H1 (cell line): ENCODE measurements around the gene AFF2. TPM values are rescaled to one million over a fixed set of nuclear protein-coding genes. Genes with fewer than 3 reads are reported as not detected.

Experiments
- CTCF ChIA-PET: fragments of 300-600 bp; sonication (Branson Sonifier 250); formaldehyde crosslinking; loops from one replicate; lab custom pipeline; 2021; ENCODE audit not compliant: partially characterized antibody; lab: Charles Lee
- POLR2A ChIA-PET: fragments of 300-600 bp; sonication (Branson Sonifier 250); formaldehyde crosslinking; loops from one replicate; lab custom pipeline; 2021; ENCODE audit warnings: inconsistent platforms; ENCODE audit not compliant: partially characterized antibody; lab: Charles Lee
- DNase-seq, 2 experiments: peaks; one replicate each; pipeline versions ENCODE4 v3.0.0 to v3.0.0-alpha.2; 2010 to 2022; ENCODE audit warnings: low spot score in 2 of 2, low read depth in 1 of 2, mixed read lengths in 1 of 2
- FAIRE-seq: peaks from 2 replicates; lab custom pipeline; 2011; peaks lifted over from hg19 to GRCh38; lab: Jason Lieb, UNC
- H2AFZ ChIP-seq: 2 replicates; pipeline ENCODE4 v1.8.1; 2012; ENCODE audit warnings: low read length, inconsistent platforms
- H2AK5ac ChIP-seq: 2 replicates; pipeline ENCODE4 v1.6.1; 2013; ENCODE audit warnings: low read depth, low read length
- H2BK120ac ChIP-seq: replicated peaks from 2 replicates; pipeline ENCODE3; 2013; ENCODE audit warnings: low read depth, low read length, inconsistent platforms
- H2BK12ac ChIP-seq: 2 replicates; pipeline ENCODE4 v1.6.1; 2013; ENCODE audit warnings: low read depth, low read length
- H2BK15ac ChIP-seq: 2 replicates; pipeline ENCODE4 v1.6.1; 2013; ENCODE audit warnings: low read length
- H2BK20ac ChIP-seq: 2 replicates; pipeline ENCODE4 v1.6.1; 2013; ENCODE audit warnings: low read length
- H2BK5ac ChIP-seq: 2 replicates; pipeline ENCODE4 v1.6.1; 2013; ENCODE audit warnings: low read depth, low read length
- H3K14ac ChIP-seq: 2 replicates; pipeline ENCODE4 v1.6.1; 2013; ENCODE audit warnings: inconsistent platforms; ENCODE audit not compliant: insufficient read length
- H3K18ac ChIP-seq: 2 replicates; pipeline ENCODE4 v1.6.1; 2013; ENCODE audit warnings: low read length; ENCODE audit errors: extremely low read depth
- H3K23ac ChIP-seq: 2 replicates; pipeline ENCODE4 v1.6.1; 2013; ENCODE audit warnings: inconsistent platforms; ENCODE audit not compliant: insufficient read length
- H3K23me2 ChIP-seq: 2 replicates; pipeline ENCODE4 v1.6.1; 2013; ENCODE audit warnings: low read depth, low read length
- H3K27ac ChIP-seq: 2 replicates; pipeline ENCODE4 v1.6.1; 2011; ENCODE audit warnings: low read depth, low read length, inconsistent platforms
- H3K27me3 ChIP-seq, 4 experiments: replicated peaks in 1 of 4; 1 replicate in 1 of 4; 2 replicates in 3 of 4; pipeline versions ENCODE4 v1.6.1 to v1.8.1; 2011 to 2013; ENCODE audit warnings: low read length in 3 of 4, mild to moderate bottlenecking in 3 of 4, inconsistent platforms in 2 of 4, mixed read lengths in 2 of 4, moderate library complexity in 1 of 4; ENCODE audit not compliant: control insufficient read depth in 3 of 4, insufficient read depth in 3 of 4; ENCODE audit errors: extremely low read depth in 1 of 4
- H3K36me3 ChIP-seq, 4 experiments: 2 replicates each; pipeline versions ENCODE4 v1.6.1 to v1.8.1; 2011 to 2013; ENCODE audit warnings: mild to moderate bottlenecking in 4 of 4, low read length in 3 of 4, moderate library complexity in 2 of 4, control low read depth in 1 of 4, inconsistent platforms in 1 of 4; ENCODE audit not compliant: insufficient read depth in 4 of 4, control insufficient read depth in 2 of 4
- H3K4ac ChIP-seq: replicated peaks from 2 replicates; pipeline ENCODE3; 2013; ENCODE audit warnings: low read length, low read depth, mixed read lengths, inconsistent platforms; ENCODE audit not compliant: insufficient read length
- H3K4me1 ChIP-seq, 4 experiments: replicated peaks in 1 of 4; 1 replicate in 1 of 4; 2 replicates in 3 of 4; pipeline versions ENCODE4 v1.6.1 to v1.8.1; 2011 to 2013; ENCODE audit warnings: low read length in 3 of 4, inconsistent platforms in 2 of 4, mixed read lengths in 1 of 4; ENCODE audit not compliant: insufficient read depth in 4 of 4, control insufficient read depth in 3 of 4
- H3K4me2 ChIP-seq, 2 experiments: 2 replicates each; pipeline versions ENCODE4 v1.6.1 to v1.8.1; 2011 to 2013; ENCODE audit warnings: low read depth in 2 of 2, low read length in 2 of 2, control low read depth in 1 of 2, inconsistent platforms in 1 of 2, mild to moderate bottlenecking in 1 of 2; ENCODE audit not compliant: insufficient read depth in 1 of 2
- H3K4me3 ChIP-seq, 4 experiments: fragments of 200-600, 300-600 bp in 1 of 4; sonication (generic), shearing (Covaris generic), sonication (Bioruptor Twin) in 1 of 4; 2 replicates each; pipeline versions ENCODE4 v1.5.1 to v1.8.1; 2011 to 2016; ENCODE audit warnings: low read length in 4 of 4, low read depth in 3 of 4, control low read depth in 2 of 4, inconsistent platforms in 2 of 4, mild to moderate bottlenecking in 2 of 4, mixed read lengths in 1 of 4, moderate library complexity in 1 of 4; ENCODE audit not compliant: insufficient read depth in 2 of 4; ENCODE audit errors: extremely low read depth in 1 of 4
- H3K56ac ChIP-seq: replicated peaks from 2 replicates; pipeline ENCODE3; 2013; ENCODE audit warnings: low read depth, mild to moderate bottlenecking, mixed read lengths, low read length, inconsistent platforms; ENCODE audit not compliant: insufficient read length
- H3K79me1 ChIP-seq: 2 replicates; pipeline ENCODE4 v1.6.1; 2013; ENCODE audit warnings: low read depth, low read length, control low read depth
- H3K79me2 ChIP-seq, 2 experiments: 2 replicates each; pipeline versions ENCODE4 v1.6.1 to v1.8.1; 2012 to 2013; ENCODE audit warnings: low read length in 2 of 2, mild to moderate bottlenecking in 2 of 2, inconsistent platforms in 1 of 2; ENCODE audit not compliant: insufficient read depth in 2 of 2, control insufficient read depth in 1 of 2
- H3K9ac ChIP-seq, 4 experiments: replicated peaks in 1 of 4; 1 replicate in 1 of 4; 2 replicates in 3 of 4; pipeline versions ENCODE4 v1.6.1 to v1.8.1; 2011 to 2013; ENCODE audit warnings: low read depth in 3 of 4, low read length in 3 of 4, control low read depth in 2 of 4, mild to moderate bottlenecking in 2 of 4, moderate library complexity in 2 of 4, inconsistent platforms in 1 of 4; ENCODE audit errors: extremely low read depth in 1 of 4
- H3K9me3 ChIP-seq, 2 experiments: 2 replicates each; pipeline versions ENCODE4 v1.6.1 to v1.8.1; 2012 to 2013; ENCODE audit warnings: mild to moderate bottlenecking in 2 of 2, moderate library complexity in 2 of 2, control low read depth in 1 of 2, inconsistent platforms in 1 of 2, low read depth in 1 of 2, low read length in 1 of 2, mixed read lengths in 1 of 2; ENCODE audit not compliant: insufficient read depth in 2 of 2
- H4K20me1 ChIP-seq, 2 experiments: replicated peaks in 1 of 2; 2 replicates each; pipeline versions ENCODE3 to v1.8.1; 2011 to 2013; ENCODE audit warnings: inconsistent platforms in 2 of 2, low read length in 2 of 2, mild to moderate bottlenecking in 1 of 2; ENCODE audit not compliant: insufficient read depth in 2 of 2, control insufficient read depth in 1 of 2
- H4K5ac ChIP-seq: 2 replicates; pipeline ENCODE4 v1.6.1; 2013; ENCODE audit warnings: low read length, low read depth, mixed read lengths, inconsistent platforms; ENCODE audit not compliant: insufficient read length
- H4K8ac ChIP-seq: 2 replicates; pipeline ENCODE4 v1.8.0; 2013; ENCODE audit warnings: mild to moderate bottlenecking, moderate library complexity, low read length, inconsistent platforms; ENCODE audit not compliant: insufficient read depth; ENCODE audit errors: extremely low read depth
- H4K91ac ChIP-seq: replicated peaks from 2 replicates; pipeline ENCODE3; 2013; ENCODE audit warnings: low read length, mixed read lengths, inconsistent platforms; ENCODE audit not compliant: insufficient read length
- CTCF ChIP-seq, 3 experiments: IDR thresholded peaks; 1 replicate in 2 of 3; 2 replicates in 1 of 3; pipeline versions ENCODE4 v1.5.1 to v1.6.1; 2011; ENCODE audit warnings: low read length in 3 of 3, mild to moderate bottlenecking in 3 of 3, inconsistent platforms in 2 of 3, low read depth in 1 of 3, moderate library complexity in 1 of 3; ENCODE audit not compliant: insufficient read depth in 1 of 3; ENCODE audit errors: control extremely low read depth in 1 of 3
- KDM4A ChIP-seq: IDR thresholded peaks from one replicate; pipeline ENCODE4 v1.7.1; 2012; ENCODE audit warnings: low read depth, mild to moderate bottlenecking, moderate library complexity, low read length, inconsistent platforms; ENCODE audit not compliant: severe bottlenecking
- RBBP5 ChIP-seq: IDR thresholded peaks from 2 replicates; pipeline ENCODE4 v1.7.1; 2012; ENCODE audit warnings: low read depth, mild to moderate bottlenecking, inconsistent platforms, low read length, moderate library complexity, borderline replicate concordance
- SIRT6 ChIP-seq: IDR thresholded peaks from one replicate; pipeline ENCODE4 v1.7.1; 2012; ENCODE audit warnings: low read length, inconsistent platforms
- SIX5 ChIP-seq: IDR thresholded peaks from 2 replicates; pipeline ENCODE4 v1.6.1; 2011; ENCODE audit warnings: mild to moderate bottlenecking, low read depth, low read length
- TEAD4 ChIP-seq: IDR thresholded peaks from 2 replicates; pipeline ENCODE4 v1.6.1; 2012; ENCODE audit warnings: low read depth, low read length, inconsistent platforms, mixed read lengths
- WGBS, 2 experiments: shearing (Covaris generic) in 1 of 2; methylation state at CpG; one replicate each; pipeline versions ENCODE4 v1.1.6 to v1.1.7; 2013 to 2015; ENCODE audit warnings: low lambda C conversion rate in 2 of 2, mixed read lengths in 2 of 2, inconsistent platforms in 1 of 2, low coverage in 1 of 2, missing lambda C conversion rate in 1 of 2; ENCODE audit not compliant: insufficient replicate concordance in 2 of 2, insufficient coverage in 1 of 2, insufficient read length in 1 of 2; ENCODE audit errors: extremely low coverage in 1 of 2, missing lambda C conversion rate in 1 of 2; 5-methylcytosine and 5-hydroxymethylcytosine counted together
- polyA plus RNA-seq, 7 experiments: library from polyadenylated mRNA; depleted of rRNA in 3 of 7; stranded (reverse) in 5 of 7; unstranded in 2 of 7; fragments of >200 nt in 5 of 7; fragments of 200-250 nt in 2 of 7; gene quantifications; 1 replicate in 5 of 7; 2 replicates in 1 of 7; 4 replicates in 1 of 7; pipeline versions ENCODE4 v1.2.1 to v1.2.3, GENCODE V29; 2011 to 2013; ENCODE audit warnings: missing spikeins in 2 of 7, mixed read lengths in 2 of 7
- total RNA-seq: library from RNA; stranded (reverse); fragmentation: NEBNext Ultra II Directional; extraction: Animal tissue kit (Norgen Biotek cat#: 25700); gene quantifications from 2 replicates; pipeline ENCODE4 v1.2.1, GENCODE V29; 2021

The AFF2 gene
- total and polyA plus RNA-seq, 2 of the 8 experiments (the other 6 are each of a cell fraction or from before 2014, with no cell fraction given): 2.0 to 7.3 TPM

GRCh38 chrX:149037281-149037870 is 537.0 kb downstream of the AFF2 start:
- Histone ChIP-seq H3K79me1 (no peaks in the 10 kb centered on the region), H2AK5ac (no peak overlapping the region), H2BK120ac (no peak overlapping the region), H3K23ac (no peak overlapping the region), H4K8ac (no peak overlapping the region), H3K27ac (no peak overlapping the region), H2AFZ (no peak overlapping the region), H3K56ac (no peak overlapping the region), H2BK20ac (no peak overlapping the region), H3K9ac (no peak overlapping the region), H3K4me3 (no peak overlapping the region), H4K91ac (no peak overlapping the region), H3K36me3 (no peaks in the 10 kb centered on the region), H2BK5ac (no peak overlapping the region), H3K79me2 (no peaks in the 10 kb centered on the region), H3K4ac (no peak overlapping the region), H3K27me3 (no peaks in the 10 kb centered on the region), H4K5ac (no peak overlapping the region), H3K4me2 (no peak overlapping the region), H3K14ac (no peak overlapping the region), H2BK15ac (no peak overlapping the region), H3K4me1 (no peaks in the 10 kb centered on the region), H2BK12ac (no peak overlapping the region), H3K18ac (no peak overlapping the region), H3K23me2 (no peaks in the 10 kb centered on the region), H3K9me3 (no peaks in the 10 kb centered on the region), H4K20me1 (no peaks in the 10 kb centered on the region)
- ChIA-PET POLR2A (no interaction called here), CTCF (no interaction called here)
- 87% methylated on average over 2 of the region's 3 CpGs; no CpG with 5 or more reads in 1 of the 2 experiments for WGBS, 2 experiments
- FAIRE-seq (no peak), DNase-seq (no peak)
- TF ChIP-seq RBBP5: no peak
- no peak for TF ChIP-seq SIX5
- no peak for TF ChIP-seq CTCF (IDR thresholded peaks at IDR 0.05; ENCODE audit: control extremely low read depth in 1 of 3, insufficient read depth in 1 of 3, low read depth in 1 of 3, low read length in 3 of 3)
- TF ChIP-seq TEAD4: no peak
- TF ChIP-seq KDM4A: no peak
- no peak for TF ChIP-seq SIRT6
